Liver (tissue), 3 donors: ENCODE measurements around the gene SPPL2C.

ENCODE experiments used
- GABPA ChIP-seq, 2 donors: IDR thresholded peaks in 1 of 2; conservative IDR thresholded peaks in 1 of 2; 2 replicates each; pipeline ENCODE4 v1.6.1; 2016; ENCODE audit warnings: antibody characterized with exemption in 2 of 2, mild to moderate bottlenecking in 1 of 2, moderate library complexity in 1 of 2
- TAF1 ChIP-seq: conservative IDR thresholded peaks from 2 replicates; pipeline ENCODE4 v1.6.1; 2016; ENCODE audit warnings: antibody characterized with exemption, mild to moderate bottlenecking
- TF ChIP-seq, protein P1 (sequence below): IDR thresholded peaks from 2 replicates; pipeline ENCODE4 v1.6.1; 2016; ENCODE audit warnings: antibody characterized with exemption
- TF ChIP-seq, protein P2 (sequence below): IDR thresholded peaks from 2 replicates; pipeline ENCODE4 v1.6.1; 2016; ENCODE audit warnings: antibody characterized with exemption
- TF ChIP-seq, protein P3 (sequence below): fragments of 150-350 bp; IDR thresholded peaks from 2 replicates; pipeline ENCODE4 v1.5.1; 2017; ENCODE audit warnings: improper control_type of control experiment, low read depth, low read length; ENCODE audit not compliant: missing input control
- donor health status: healthy.
- donor health status: healthy.

DNA sequence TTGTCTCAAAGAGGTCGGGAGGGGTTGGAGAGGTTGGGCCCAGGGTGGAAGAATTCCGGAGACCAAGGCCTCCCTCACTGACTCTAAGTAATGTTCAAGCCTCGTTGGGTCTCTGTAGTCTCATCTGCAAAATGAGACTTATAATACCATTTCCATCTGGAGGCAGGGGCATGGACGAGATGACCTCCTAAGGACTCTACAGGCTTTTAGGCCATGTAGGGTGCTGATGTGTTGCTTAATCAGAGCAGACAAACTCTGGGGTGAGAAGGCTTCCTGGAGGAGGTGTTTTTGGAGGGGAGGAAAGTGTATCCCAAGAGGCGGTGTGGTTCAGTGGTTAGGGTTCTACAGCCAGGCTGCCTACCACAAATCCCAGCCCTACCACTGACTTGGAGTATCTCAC is 3.1 kb downstream of the SPPL2C start:
- TF ChIP-seq, protein P1, sequence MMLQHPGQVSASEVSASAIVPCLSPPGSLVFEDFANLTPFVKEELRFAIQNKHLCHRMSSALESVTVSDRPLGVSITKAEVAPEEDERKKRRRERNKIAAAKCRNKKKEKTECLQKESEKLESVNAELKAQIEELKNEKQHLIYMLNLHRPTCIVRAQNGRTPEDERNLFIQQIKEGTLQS = no peak
- TF ChIP-seq, protein P2, sequence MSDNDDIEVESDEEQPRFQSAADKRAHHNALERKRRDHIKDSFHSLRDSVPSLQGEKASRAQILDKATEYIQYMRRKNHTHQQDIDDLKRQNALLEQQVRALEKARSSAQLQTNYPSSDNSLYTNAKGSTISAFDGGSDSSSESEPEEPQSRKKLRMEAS = no peak
- TF ChIP-seq TAF1 = no peak
- TF ChIP-seq, protein P3, sequence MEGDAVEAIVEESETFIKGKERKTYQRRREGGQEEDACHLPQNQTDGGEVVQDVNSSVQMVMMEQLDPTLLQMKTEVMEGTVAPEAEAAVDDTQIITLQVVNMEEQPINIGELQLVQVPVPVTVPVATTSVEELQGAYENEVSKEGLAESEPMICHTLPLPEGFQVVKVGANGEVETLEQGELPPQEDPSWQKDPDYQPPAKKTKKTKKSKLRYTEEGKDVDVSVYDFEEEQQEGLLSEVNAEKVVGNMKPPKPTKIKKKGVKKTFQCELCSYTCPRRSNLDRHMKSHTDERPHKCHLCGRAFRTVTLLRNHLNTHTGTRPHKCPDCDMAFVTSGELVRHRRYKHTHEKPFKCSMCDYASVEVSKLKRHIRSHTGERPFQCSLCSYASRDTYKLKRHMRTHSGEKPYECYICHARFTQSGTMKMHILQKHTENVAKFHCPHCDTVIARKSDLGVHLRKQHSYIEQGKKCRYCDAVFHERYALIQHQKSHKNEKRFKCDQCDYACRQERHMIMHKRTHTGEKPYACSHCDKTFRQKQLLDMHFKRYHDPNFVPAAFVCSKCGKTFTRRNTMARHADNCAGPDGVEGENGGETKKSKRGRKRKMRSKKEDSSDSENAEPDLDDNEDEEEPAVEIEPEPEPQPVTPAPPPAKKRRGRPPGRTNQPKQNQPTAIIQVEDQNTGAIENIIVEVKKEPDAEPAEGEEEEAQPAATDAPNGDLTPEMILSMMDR = no peak
- TF ChIP-seq GABPA (IDR thresholded peaks at IDR 0.05 in 1 of 2, conservative IDR thresholded peaks at IDR 0.05 in 1 of 2) = no peak
